RWPE2 (cell line): ENCODE measurements around the gene SLC1A2.

Experiments used
- ATAC-seq: fragments of 200-7000 bp; cut with Tn5 transposase; 3 replicates; pipeline ENCODE4 v1.9.1; 2021; ENCODE audit warnings: low read depth
- DNase-seq: peaks from one replicate; pipeline ENCODE4 v3.0.0-alpha.2; 2020; ENCODE audit warnings: low spot score
- H3K27ac ChIP-seq: fragments of 450-650 bp; 2 replicates; pipeline ENCODE4 v1.5.1; 2017; ENCODE audit warnings: mild to moderate bottlenecking; ENCODE audit not compliant: poor library complexity, severe bottlenecking
- H3K27me3 ChIP-seq: fragments of 250-450 bp; sonication (Bioruptor Pico); 2 replicates; pipeline ENCODE4 v1.5.1; 2021; ENCODE audit warnings: mild to moderate bottlenecking, moderate library complexity; ENCODE audit not compliant: insufficient read depth, poor library complexity, severe bottlenecking
- H3K36me3 ChIP-seq: fragments of 250-450 bp; sonication (Bioruptor Pico); 2 replicates; pipeline ENCODE4 v1.5.1; 2020; ENCODE audit warnings: low read depth, mild to moderate bottlenecking, moderate library complexity
- H3K4me1 ChIP-seq: fragments of 250-450 bp; sonication (Bioruptor Pico); 2 replicates; pipeline ENCODE4 v1.5.1; 2021; ENCODE audit warnings: mild to moderate bottlenecking, moderate library complexity; ENCODE audit not compliant: insufficient read depth, poor library complexity, severe bottlenecking
- H3K4me3 ChIP-seq: fragments of 250-450 bp; sonication (Bioruptor Pico); 2 replicates; pipeline ENCODE4 v1.5.1; 2021; ENCODE audit warnings: mild to moderate bottlenecking, moderate library complexity; ENCODE audit not compliant: severe bottlenecking
- H3K9me3 ChIP-seq: fragments of 250-450 bp; sonication (Bioruptor Pico); 2 replicates; pipeline ENCODE4 v1.5.1; 2021; ENCODE audit warnings: mild to moderate bottlenecking, moderate library complexity; ENCODE audit not compliant: severe bottlenecking
- TF ChIP-seq, protein P1 (sequence below): fragments of 450-650 bp; IDR thresholded peaks from one replicate; pipeline ENCODE4 v1.5.1; 2017; ENCODE audit warnings: mild to moderate bottlenecking, moderate library complexity; ENCODE audit not compliant: poor library complexity, severe bottlenecking

The SLC1A2 gene

DNA sequence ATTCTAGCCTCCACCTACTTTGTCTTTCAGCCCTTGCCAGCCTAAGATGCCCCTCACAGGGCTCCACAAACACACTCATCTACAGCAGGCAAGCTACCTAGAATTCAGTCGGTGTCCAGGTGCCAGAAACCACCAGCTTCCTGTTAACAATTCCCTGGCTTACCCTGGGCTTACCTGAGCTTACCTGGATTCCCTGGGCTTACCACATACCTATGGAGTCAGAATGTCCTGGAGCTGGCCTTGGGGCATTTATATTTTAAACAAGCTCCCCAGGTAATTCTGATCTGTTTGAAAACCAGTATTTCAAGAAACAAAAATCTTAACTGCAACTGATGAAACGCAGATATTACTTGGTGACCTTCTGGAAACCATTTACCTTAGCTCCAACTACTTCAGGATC is 123.6 kb downstream of the SLC1A2 start:
- DNase-seq (no peak), ATAC-seq (peak; percentile 71; the same call in 2 of the 3 replicates)
- TF ChIP-seq, protein P1, sequence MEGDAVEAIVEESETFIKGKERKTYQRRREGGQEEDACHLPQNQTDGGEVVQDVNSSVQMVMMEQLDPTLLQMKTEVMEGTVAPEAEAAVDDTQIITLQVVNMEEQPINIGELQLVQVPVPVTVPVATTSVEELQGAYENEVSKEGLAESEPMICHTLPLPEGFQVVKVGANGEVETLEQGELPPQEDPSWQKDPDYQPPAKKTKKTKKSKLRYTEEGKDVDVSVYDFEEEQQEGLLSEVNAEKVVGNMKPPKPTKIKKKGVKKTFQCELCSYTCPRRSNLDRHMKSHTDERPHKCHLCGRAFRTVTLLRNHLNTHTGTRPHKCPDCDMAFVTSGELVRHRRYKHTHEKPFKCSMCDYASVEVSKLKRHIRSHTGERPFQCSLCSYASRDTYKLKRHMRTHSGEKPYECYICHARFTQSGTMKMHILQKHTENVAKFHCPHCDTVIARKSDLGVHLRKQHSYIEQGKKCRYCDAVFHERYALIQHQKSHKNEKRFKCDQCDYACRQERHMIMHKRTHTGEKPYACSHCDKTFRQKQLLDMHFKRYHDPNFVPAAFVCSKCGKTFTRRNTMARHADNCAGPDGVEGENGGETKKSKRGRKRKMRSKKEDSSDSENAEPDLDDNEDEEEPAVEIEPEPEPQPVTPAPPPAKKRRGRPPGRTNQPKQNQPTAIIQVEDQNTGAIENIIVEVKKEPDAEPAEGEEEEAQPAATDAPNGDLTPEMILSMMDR, result no peak
- no peak overlapping the region for H3K27ac ChIP-seq
- H3K4me1 ChIP-seq, result peaks cover 4% of the 10 kb centered on the region
- H3K27me3 ChIP-seq, result no peaks in the 10 kb centered on the region
- no peaks in the 10 kb centered on the region for H3K9me3 ChIP-seq
- no peaks in the 10 kb centered on the region for H3K36me3 ChIP-seq
- H3K4me3 ChIP-seq, result no peak overlapping the region

DNA sequence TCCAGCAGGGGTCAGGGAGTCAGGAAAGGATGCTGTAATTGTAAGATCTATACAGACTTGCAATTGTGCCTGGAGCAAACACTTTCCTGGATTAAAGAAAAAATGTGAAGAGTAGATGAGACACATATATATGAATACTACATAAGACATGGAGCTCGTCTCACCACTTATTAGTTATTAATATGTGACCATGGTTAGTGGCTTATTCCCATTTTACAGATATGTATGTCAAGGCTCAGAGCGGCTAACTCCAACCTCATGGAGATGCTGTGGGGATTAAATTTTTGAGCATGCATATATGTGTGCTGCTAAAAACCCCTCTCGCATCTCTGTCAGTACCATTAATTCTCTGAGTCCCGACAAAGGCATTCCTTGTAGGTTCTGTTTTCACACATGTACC is 125.7 kb downstream of the SLC1A2 start:
- H3K27ac ChIP-seq, result no peak overlapping the region
- TF ChIP-seq, protein P1, result no peak
- no peaks in the 10 kb centered on the region for H3K27me3 ChIP-seq
- no peaks in the 10 kb centered on the region for H3K36me3 ChIP-seq
- H3K4me1 ChIP-seq, result peaks cover 20% of the 10 kb centered on the region
- H3K4me3 ChIP-seq, result no peak overlapping the region
- H3K9me3 ChIP-seq, result no peaks in the 10 kb centered on the region
- ATAC-seq (no peak), DNase-seq (no peak)

DNA sequence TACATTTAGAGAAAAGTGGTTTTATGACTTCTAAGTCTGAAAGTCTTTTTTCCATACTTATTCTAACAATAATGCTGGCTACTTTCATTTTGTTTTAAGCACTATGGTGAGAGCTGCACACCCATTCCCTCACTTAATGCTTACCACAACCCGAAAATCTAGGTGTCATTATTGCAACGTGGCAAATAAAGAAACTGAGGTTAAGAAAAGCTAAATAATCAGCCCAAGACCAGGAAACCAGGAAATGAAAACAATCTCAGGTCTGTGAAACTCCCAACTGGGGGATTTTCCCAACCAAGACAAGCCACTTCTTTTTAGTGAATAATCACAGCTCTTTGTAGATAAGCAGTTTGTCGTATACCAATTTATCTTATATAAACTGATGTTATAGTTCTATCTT is 126.3 kb downstream of the SLC1A2 start:
- DNase-seq (no peak), ATAC-seq (no peak)
- Histone ChIP-seq H3K4me1 (peaks cover 20% of the 10 kb centered on the region), H3K4me3 (no peak overlapping the region), H3K27me3 (no peaks in the 10 kb centered on the region), H3K9me3 (no peaks in the 10 kb centered on the region), H3K36me3 (no peaks in the 10 kb centered on the region), H3K27ac (no peak overlapping the region)
- TF ChIP-seq, protein P1, result no peak

DNA sequence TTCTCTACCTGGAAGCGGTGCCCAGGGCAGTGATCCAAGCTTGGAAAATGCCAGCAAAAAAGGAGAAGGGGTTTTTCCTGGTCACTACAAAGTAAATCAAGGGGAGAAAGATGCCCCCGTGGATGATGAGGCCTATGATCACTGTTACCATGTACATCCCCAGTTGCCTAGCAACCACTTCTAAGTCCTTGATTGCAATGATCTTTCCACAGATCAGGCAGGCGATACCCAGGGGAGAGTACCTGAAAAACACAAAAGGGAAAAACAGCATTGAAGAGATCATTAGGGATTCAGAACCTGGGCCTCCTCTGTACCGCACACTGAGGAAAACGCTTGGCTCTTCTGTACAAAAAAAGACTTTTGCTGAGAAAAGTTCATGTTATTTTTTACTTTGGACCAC is 127.1 kb downstream of the SLC1A2 start:
- no peak overlapping the region for H3K4me3 ChIP-seq
- no peak overlapping the region for H3K27ac ChIP-seq
- H3K4me1 ChIP-seq, result peaks cover 20% of the 10 kb centered on the region
- H3K27me3 ChIP-seq, result no peaks in the 10 kb centered on the region
- H3K36me3 ChIP-seq, result no peaks in the 10 kb centered on the region
- H3K9me3 ChIP-seq, result no peaks in the 10 kb centered on the region
- ATAC-seq, result no peak
- TF ChIP-seq, protein P1, result no peak
- no peak for DNase-seq

DNA sequence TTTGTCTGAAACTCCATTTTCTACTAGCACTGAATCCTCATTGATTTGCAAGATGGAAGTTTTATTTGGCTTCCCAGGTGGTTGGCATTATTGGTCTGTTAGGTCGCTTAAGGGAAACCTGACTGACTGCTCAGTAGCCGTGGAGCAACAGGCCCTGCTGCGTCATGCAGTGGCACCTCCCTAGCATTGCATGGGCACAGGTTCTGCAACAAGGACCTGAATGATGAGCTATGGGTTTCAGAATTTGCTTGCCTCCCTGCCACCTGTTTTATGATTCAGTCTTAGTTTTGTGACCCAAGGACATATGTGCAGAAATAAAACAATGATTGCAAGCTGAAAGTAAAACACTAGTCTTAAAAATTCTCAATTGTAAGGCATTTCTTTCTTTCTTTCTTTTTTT is 128.5 kb downstream of the SLC1A2 start:
- H3K4me1 ChIP-seq, result peaks cover 19% of the 10 kb centered on the region
- ATAC-seq, result no peak
- H3K9me3 ChIP-seq, result no peaks in the 10 kb centered on the region
- H3K4me3 ChIP-seq, result no peak overlapping the region
- H3K36me3 ChIP-seq, result no peaks in the 10 kb centered on the region
- TF ChIP-seq, protein P1, result no peak
- DNase-seq, result no peak
- no peak overlapping the region for H3K27ac ChIP-seq
- no peaks in the 10 kb centered on the region for H3K27me3 ChIP-seq
